HG02588 (cell line): ENCODE data around the gene CATSPERD.

Experiments used
- ATAC-seq: cut with Tn5 transposase; IDR thresholded peaks from one replicate; pipeline ENCODE4 v1.9.1; 2021; ENCODE audit warnings: mild to moderate bottlenecking, moderate library complexity; ENCODE audit not compliant: unreplicated experiment

Gene CATSPERD

GRCh38 chr19:5719961-5720790 lies at the start of gene CATSPERD, which contains the start of gene LONP1:
Gene CATSPERD (plus strand): TSS chr19:5720637. CDS start chr19:5720738, 101 bp downstream.
Gene LONP1 (minus strand): TSS chr19:5720146. CDS start chr19:5720132, 14 bp downstream.
- ATAC-seq: peak; percentile 84

- no peak for ATAC-seq
These were observed 48.8 kb upstream of the CATSPERD start for GRCh38 chr19:5671600-5671999.

- no peak for ATAC-seq
These were observed 47.6 kb upstream of the CATSPERD start for GRCh38 chr19:5672708-5673459.

- ATAC-seq: no peak
These were observed 46.7 kb upstream of the CATSPERD start for GRCh38 chr19:5673752-5674151.

- no peak for ATAC-seq
These were observed 45.7 kb upstream of the CATSPERD start for GRCh38 chr19:5674714-5675113.

- no peak for ATAC-seq
These were observed 44.2 kb upstream of the CATSPERD start for GRCh38 chr19:5676105-5676771.

GRCh38 chr19:5676772-5677105 lies 43.7 kb upstream of the CATSPERD start:
- ATAC-seq: no peak

GRCh38 chr19:5677136-5677535 lies 43.3 kb upstream of the CATSPERD start:
- ATAC-seq: no peak

GRCh38 chr19:5677580-5677979 lies 42.9 kb upstream of the CATSPERD start:
- no peak for ATAC-seq

GRCh38 chr19:5678071-5678718 lies 42.2 kb upstream of the CATSPERD start:
- no peak for ATAC-seq

GRCh38 chr19:5679289-5680083 lies 41.0 kb upstream of the CATSPERD start:
- ATAC-seq: no peak

- no peak for ATAC-seq
These were observed 40.4 kb upstream of the CATSPERD start for GRCh38 chr19:5680084-5680436.

GRCh38 chr19:5680437-5681368 lies 39.7 kb upstream of the CATSPERD start, which contains the start of the genes HSD11B1L and MICOS13:
Gene HSD11B1L (plus strand): TSS chr19:5681027. CDS start chr19:5684833, 3,806 bp downstream.
Gene MICOS13 (minus strand): TSS chr19:5680516. CDS start chr19:5680486, 30 bp downstream.
- ATAC-seq: peak; percentile 83

- no peak for ATAC-seq
These were observed 38.9 kb upstream of the CATSPERD start for GRCh38 chr19:5681391-5682106.

- no peak for ATAC-seq
These were observed 38.3 kb upstream of the CATSPERD start for GRCh38 chr19:5682107-5682482.

- ATAC-seq: no peak
These were observed 37.1 kb upstream of the CATSPERD start for GRCh38 chr19:5683177-5683886.

GRCh38 chr19:5684694-5685430 lies 35.6 kb upstream of the CATSPERD start:
- no peak for ATAC-seq
